ENCODE measurements around the gene TPBGL.

DNA sequence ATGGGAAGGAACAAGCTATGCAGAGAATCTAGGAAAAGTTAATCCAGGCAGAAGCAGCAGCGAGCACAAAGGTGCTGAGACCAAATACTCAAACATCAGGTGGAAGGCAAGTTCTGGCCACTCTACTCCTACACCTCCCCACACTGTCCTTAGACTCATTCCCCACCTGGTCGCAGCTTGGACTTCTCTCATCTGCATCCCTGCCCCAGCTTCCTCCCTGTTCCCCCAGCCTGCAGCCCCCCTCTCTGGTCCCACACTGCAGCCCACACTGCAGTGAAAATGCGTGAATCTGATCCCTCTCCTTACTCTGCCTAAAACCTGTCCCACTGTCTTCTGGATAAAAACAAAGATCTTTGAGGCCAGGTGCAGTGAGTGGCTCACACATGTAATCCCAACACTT lies 9.1 kb downstream of the TPBGL start:
- TF ChIP-seq, protein P1, sequence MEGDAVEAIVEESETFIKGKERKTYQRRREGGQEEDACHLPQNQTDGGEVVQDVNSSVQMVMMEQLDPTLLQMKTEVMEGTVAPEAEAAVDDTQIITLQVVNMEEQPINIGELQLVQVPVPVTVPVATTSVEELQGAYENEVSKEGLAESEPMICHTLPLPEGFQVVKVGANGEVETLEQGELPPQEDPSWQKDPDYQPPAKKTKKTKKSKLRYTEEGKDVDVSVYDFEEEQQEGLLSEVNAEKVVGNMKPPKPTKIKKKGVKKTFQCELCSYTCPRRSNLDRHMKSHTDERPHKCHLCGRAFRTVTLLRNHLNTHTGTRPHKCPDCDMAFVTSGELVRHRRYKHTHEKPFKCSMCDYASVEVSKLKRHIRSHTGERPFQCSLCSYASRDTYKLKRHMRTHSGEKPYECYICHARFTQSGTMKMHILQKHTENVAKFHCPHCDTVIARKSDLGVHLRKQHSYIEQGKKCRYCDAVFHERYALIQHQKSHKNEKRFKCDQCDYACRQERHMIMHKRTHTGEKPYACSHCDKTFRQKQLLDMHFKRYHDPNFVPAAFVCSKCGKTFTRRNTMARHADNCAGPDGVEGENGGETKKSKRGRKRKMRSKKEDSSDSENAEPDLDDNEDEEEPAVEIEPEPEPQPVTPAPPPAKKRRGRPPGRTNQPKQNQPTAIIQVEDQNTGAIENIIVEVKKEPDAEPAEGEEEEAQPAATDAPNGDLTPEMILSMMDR (IDR thresholded peaks at IDR 0.05 in 8 of 11, conservative IDR thresholded peaks at IDR 0.05 in 3 of 11) = no peak
- TF ChIP-seq POLR2A (IDR thresholded peaks at IDR 0.05) = no peak
- no peak for TF ChIP-seq POLR2AphosphoS5 (IDR thresholded peaks at IDR 0.05)
